Naive thymus-derived CD8-positive, alpha-beta T cell (primary cell): Measurements from ENCODE around the gene TTBK1. TPM values are rescaled to one million over a fixed set of nuclear protein-coding genes. Genes with fewer than 3 reads are reported as not detected.

Experiments
- ATAC-seq, 2 donors: fragments of 150-1000 bp; cut with Tn5 transposase in 1 of 2; sonication (Bioruptor Pico), chemical (Tn5 transposase) in 1 of 2; 1 replicate in 1 of 2; 2 replicates in 1 of 2; pipeline ENCODE4 v1.10.0; 2021; ENCODE audit warnings: mild to moderate bottlenecking in 2 of 2, moderate library complexity in 2 of 2
- POLR2A ChIA-PET: fragments of 350-600 bp; sonication (Branson Sonifier 250); formaldehyde crosslinking; loops from one replicate; lab custom pipeline; 2021; ENCODE audit warnings: antibody characterized with exemption; lab: Charles Lee
- DNase-seq, 10 donors: peaks; one replicate each; pipeline versions ENCODE4 v3.0.0 to v3.0.0-alpha.2; 2020 to 2022
- H3K27ac Mint-ChIP-seq, 10 donors: one replicate each; pipeline ENCODE4 v1.8.0; 2020 to 2022; ENCODE audit warnings: mild to moderate bottlenecking in 10 of 10, mixed read lengths in 10 of 10, moderate library complexity in 4 of 10, inconsistent platforms in 1 of 10
- H3K27me3 Mint-ChIP-seq, 5 donors: one replicate each; pipeline ENCODE4 v1.8.0; 2021 to 2022; ENCODE audit warnings: mixed read lengths in 5 of 5
- H3K36me3 Mint-ChIP-seq, 3 donors: one replicate each; pipeline ENCODE4 v1.8.0; 2020 to 2022; ENCODE audit warnings: mixed read lengths in 3 of 3, mild to moderate bottlenecking in 2 of 3, inconsistent platforms in 1 of 3
- H3K4me1 Mint-ChIP-seq, 4 donors: one replicate each; pipeline ENCODE4 v1.8.0; 2021 to 2022; ENCODE audit warnings: mixed read lengths in 4 of 4
- H3K4me3 Mint-ChIP-seq, 10 donors: one replicate each; pipeline ENCODE4 v1.8.0; 2020 to 2022; ENCODE audit warnings: mild to moderate bottlenecking in 10 of 10, mixed read lengths in 10 of 10, moderate library complexity in 6 of 10, inconsistent platforms in 1 of 10
- H3K9me3 Mint-ChIP-seq, 9 donors: one replicate each; pipeline ENCODE4 v1.8.0; 2020 to 2022; ENCODE audit warnings: mixed read lengths in 9 of 9, mild to moderate bottlenecking in 3 of 9, inconsistent platforms in 1 of 9, moderate library complexity in 1 of 9
- polyA plus RNA-seq, 3 donors: library from polyadenylated mRNA; unstranded; fragments of 300-500 nt; fragmentation: Illumina TruSeq; gene quantifications; one replicate each; pipeline ENCODE4 v1.2.3, GENCODE V29; 2021
- total RNA-seq, 8 experiments: library from RNA in 2 of 8; stranded (reverse) in 2 of 8; gene quantifications; one replicate each; pipeline ENCODE4 v1.2.3 and lab custom pipeline; 2021 to 2026

TTBK1 gene
- total and polyA plus RNA-seq, 5 experiments from 2014 or later: not detected

GRCh38 chr6:43246301-43247113 is 3.2 kb downstream of the TTBK1 start:
- no peaks in the 10 kb centered on the region for H3K36me3 Mint-ChIP-seq
- peak in 1 of 2 donors; percentile 4 for ATAC-seq
- H3K27me3 Mint-ChIP-seq: peaks cover 9 to 18% (median 11%) of the 10 kb centered on the region in 5 donors
- peak in 1 of 10 donors; percentile 64 for DNase-seq
- H3K9me3 Mint-ChIP-seq: no peaks in the 10 kb centered on the region
- peak overlapping the region in 5 of 10 donors; percentile 68 to 94 (median 82) for H3K27ac Mint-ChIP-seq
- peaks cover 14 to 23% (median 18%) of the 10 kb centered on the region in 4 donors for H3K4me1 Mint-ChIP-seq
- peak overlapping the region in 8 of 10 donors; percentile 84 to 94 (median 88) for H3K4me3 Mint-ChIP-seq
- POLR2A ChIA-PET: interaction anchor here (0.6 to 1.6 kb wide), 4 partner anchors 17 to 1196 kb away, joined by 3 to 9 read pairs (median 5); partner anchors contain the start of genes DNPH1, PEX6 and TAF8

- Mint-ChIP-seq H3K27ac (peak overlapping the region; percentile 76 to 94 (median 89)), H3K36me3 (no peaks in the 10 kb centered on the region), H3K4me1 (peaks cover 15 to 28% (median 19%) of the 10 kb centered on the region in 4 donors), H3K4me3 (peak overlapping the region in 8 of 10 donors; percentile 84 to 94 (median 88)), H3K9me3 (no peaks in the 10 kb centered on the region), H3K27me3 (peaks cover 4 to 21% (median 18%) of the 10 kb centered on the region in 5 donors)
- DNase-seq (peak; percentile 70 to 86 (median 75)), ATAC-seq (peak; percentile 92 to 94)
- POLR2A ChIA-PET: interaction anchor here (1.2 to 1.6 kb wide), 3 partner anchors 18 to 23 kb away, joined by 4 to 9 read pairs (median 6); partner anchors contain the start of gene DNPH1
Observed at GRCh38 chr6:43247114-43247999, 4.1 kb downstream of the TTBK1 start.

GRCh38 chr6:43248101-43248500 is 4.8 kb downstream of the TTBK1 start:
- H3K4me3 Mint-ChIP-seq: peak overlapping the region in 8 of 10 donors; percentile 84 to 94 (median 88)
- POLR2A ChIA-PET: interaction anchor here (1.2 kb wide), 1 partner anchor 19 kb away, joined by 4 read pairs; the partner anchor contains the start of gene DNPH1
- ATAC-seq: no peak

GRCh38 chr6:43248791-43249190 is 5.5 kb downstream of the TTBK1 start:
- POLR2A ChIA-PET: interaction anchor here (0.5 to 1.2 kb wide), 2 partner anchors 19 to 334 kb away, joined by 4 read pairs; partner anchors contain the start of gene DNPH1
- H3K4me3 Mint-ChIP-seq: peak overlapping the region in 2 of 10 donors; percentile 4 to 42
- peaks cover 15 to 28% (median 20%) of the 10 kb centered on the region in 4 donors for H3K4me1 Mint-ChIP-seq
- H3K36me3 Mint-ChIP-seq: no peaks in the 10 kb centered on the region
- no peaks in the 10 kb centered on the region for H3K9me3 Mint-ChIP-seq
- peak overlapping the region in 1 of 10 donors; percentile 13 for H3K27ac Mint-ChIP-seq
- peaks cover 7 to 33% (median 28%) of the 10 kb centered on the region in 5 donors for H3K27me3 Mint-ChIP-seq
- DNase-seq (no peak), ATAC-seq (no peak)

More at GRCh38 chr6:43248101-43248500, 4.8 kb downstream of the TTBK1 start:
- Mint-ChIP-seq H3K27ac (peak overlapping the region; percentile 24 to 94 (median 85)), H3K36me3 (no peaks in the 10 kb centered on the region), H3K27me3 (peaks cover 7 to 26% (median 25%) of the 10 kb centered on the region in 5 donors), H3K9me3 (no peaks in the 10 kb centered on the region), H3K4me1 (peaks cover 15 to 28% (median 20%) of the 10 kb centered on the region in 4 donors)
- peak in 1 of 10 donors; percentile 58 for DNase-seq

GRCh38 chr6:43250992-43251373 is 7.7 kb downstream of the TTBK1 start:
- DNase-seq (no peak), ATAC-seq (no peak)
- H3K4me3 Mint-ChIP-seq: peak overlapping the region in 1 of 10 donors; percentile 12
- no peaks in the 10 kb centered on the region for H3K9me3 Mint-ChIP-seq
- POLR2A ChIA-PET: no interaction called here
- no peaks in the 10 kb centered on the region for H3K36me3 Mint-ChIP-seq
- peaks cover 11 to 50% (median 39%) of the 10 kb centered on the region in 5 donors for H3K27me3 Mint-ChIP-seq
- peaks cover 15 to 28% (median 20%) of the 10 kb centered on the region in 4 donors for H3K4me1 Mint-ChIP-seq
- H3K27ac Mint-ChIP-seq: no peak overlapping the region

GRCh38 chr6:43253401-43253800 is 10.1 kb downstream of the TTBK1 start:
- peaks cover 13 to 70% (median 51%) of the 10 kb centered on the region in 5 donors for H3K27me3 Mint-ChIP-seq
- ATAC-seq (no peak), DNase-seq (no peak)
- H3K36me3 Mint-ChIP-seq: no peaks in the 10 kb centered on the region
- POLR2A ChIA-PET: no interaction called here
- peaks cover 3 to 11% (median 6%) of the 10 kb centered on the region in 4 donors for H3K4me1 Mint-ChIP-seq
- no peak overlapping the region for H3K27ac Mint-ChIP-seq
- no peak overlapping the region for H3K4me3 Mint-ChIP-seq
- no peaks in the 10 kb centered on the region for H3K9me3 Mint-ChIP-seq

- POLR2A ChIA-PET: interaction anchor here (0.6 to 0.7 kb wide), 2 partner anchors 14 to 678 kb away, joined by 3 read pairs; no protein-coding TSS in a partner anchor
- DNase-seq (peak in 1 of 10 donors; percentile 35), ATAC-seq (no peak)
- Mint-ChIP-seq H3K4me3 (no peak overlapping the region), H3K36me3 (no peaks in the 10 kb centered on the region), H3K27me3 (peaks cover 13 to 76% (median 51%) of the 10 kb centered on the region in 5 donors), H3K9me3 (no peaks in the 10 kb centered on the region), H3K27ac (no peak overlapping the region), H3K4me1 (peaks cover 3 to 11% (median 6%) of the 10 kb centered on the region in 4 donors)
Observed at GRCh38 chr6:43254138-43254817, 11.0 kb downstream of the TTBK1 start.

GRCh38 chr6:43254846-43255245 is 11.6 kb downstream of the TTBK1 start:
- peaks cover 3 to 11% (median 6%) of the 10 kb centered on the region in 4 donors for H3K4me1 Mint-ChIP-seq
- H3K9me3 Mint-ChIP-seq: no peaks in the 10 kb centered on the region
- DNase-seq (peak in 1 of 10 donors; percentile 52), ATAC-seq (no peak)
- H3K27me3 Mint-ChIP-seq: peaks cover 13 to 81% (median 51%) of the 10 kb centered on the region in 5 donors
- POLR2A ChIA-PET: interaction anchor here (0.7 kb wide), 1 partner anchor 679 kb away, joined by 3 read pairs; no protein-coding TSS in a partner anchor
- H3K36me3 Mint-ChIP-seq: no peaks in the 10 kb centered on the region
- peak overlapping the region in 2 of 10 donors; percentile 31 to 60 for H3K27ac Mint-ChIP-seq
- H3K4me3 Mint-ChIP-seq: no peak overlapping the region

GRCh38 chr6:43255408-43256054 is 12.2 kb downstream of the TTBK1 start:
- no peak overlapping the region for H3K4me3 Mint-ChIP-seq
- no peak for ATAC-seq
- peaks cover 3 to 11% (median 6%) of the 10 kb centered on the region in 4 donors for H3K4me1 Mint-ChIP-seq
- H3K36me3 Mint-ChIP-seq: no peaks in the 10 kb centered on the region
- POLR2A ChIA-PET: no interaction called here
- peaks cover 13 to 81% (median 51%) of the 10 kb centered on the region in 5 donors for H3K27me3 Mint-ChIP-seq
- no peaks in the 10 kb centered on the region for H3K9me3 Mint-ChIP-seq
- H3K27ac Mint-ChIP-seq: peak overlapping the region in 1 of 10 donors; percentile 24
- peak in 1 of 10 donors; percentile 56 for DNase-seq

- H3K27ac Mint-ChIP-seq: peak overlapping the region in 1 of 10 donors; percentile 33
- H3K4me1 Mint-ChIP-seq: peaks cover 0 to 3% (median under 1%) of the 10 kb centered on the region in 4 donors
- POLR2A ChIA-PET: no interaction called here
- ATAC-seq: no peak
- no peaks in the 10 kb centered on the region for H3K36me3 Mint-ChIP-seq
- H3K27me3 Mint-ChIP-seq: peaks cover 11 to 68% (median 42%) of the 10 kb centered on the region in 5 donors
- DNase-seq: peak in 1 of 10 donors; percentile 50
- no peaks in the 10 kb centered on the region for H3K9me3 Mint-ChIP-seq
- H3K4me3 Mint-ChIP-seq: no peak overlapping the region
Observed at GRCh38 chr6:43256670-43257366, 13.5 kb downstream of the TTBK1 start.
